HFF-Myc (cell line): ENCODE results near the gene DVL2.
"Not testable (repeated sequence)": the region's sequence is repeated elsewhere in the genome, so short reads cannot be mapped to it uniquely, and the experiment has no call there.

Experiments
- DNase-seq: peaks from one replicate; pipeline ENCODE4 v3.0.0-alpha.2; 2011; ENCODE audit warnings: low read depth; ENCODE audit errors: extremely low read depth
- H3K4me3 ChIP-seq: replicated peaks from 2 replicates; pipeline ENCODE4 v1.5.1; 2011; ENCODE audit warnings: low read depth, mild to moderate bottlenecking, control low read depth, low read length
- TF ChIP-seq, protein P1 (sequence below): IDR thresholded peaks from 2 replicates; pipeline ENCODE4 v1.5.1; 2012; ENCODE audit warnings: mild to moderate bottlenecking, low read depth, low read length, control low read depth; ENCODE audit errors: missing control alignments

The DVL2 gene

DNA sequence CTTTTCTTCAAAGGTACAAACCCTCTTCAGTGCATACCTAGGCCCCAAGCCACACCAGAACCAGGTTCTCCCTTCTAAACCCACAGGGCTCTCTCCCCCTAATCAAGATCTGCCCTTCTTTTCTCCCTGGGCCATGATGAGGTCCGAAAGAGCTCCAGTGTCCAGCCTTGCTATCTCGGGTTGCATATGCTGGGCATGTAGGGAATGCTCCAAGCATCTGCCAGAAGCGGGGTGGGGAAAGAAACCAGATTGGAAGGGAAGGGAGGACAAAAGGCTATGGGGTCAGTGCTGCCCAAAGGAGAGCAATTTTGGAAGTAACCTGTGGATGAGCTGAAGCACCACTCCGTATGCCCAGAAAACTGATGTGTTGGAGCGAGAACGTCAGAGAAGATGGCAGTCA, 14.9 kb upstream of the DVL2 start:
- no peak for DNase-seq
- TF ChIP-seq, protein P1, sequence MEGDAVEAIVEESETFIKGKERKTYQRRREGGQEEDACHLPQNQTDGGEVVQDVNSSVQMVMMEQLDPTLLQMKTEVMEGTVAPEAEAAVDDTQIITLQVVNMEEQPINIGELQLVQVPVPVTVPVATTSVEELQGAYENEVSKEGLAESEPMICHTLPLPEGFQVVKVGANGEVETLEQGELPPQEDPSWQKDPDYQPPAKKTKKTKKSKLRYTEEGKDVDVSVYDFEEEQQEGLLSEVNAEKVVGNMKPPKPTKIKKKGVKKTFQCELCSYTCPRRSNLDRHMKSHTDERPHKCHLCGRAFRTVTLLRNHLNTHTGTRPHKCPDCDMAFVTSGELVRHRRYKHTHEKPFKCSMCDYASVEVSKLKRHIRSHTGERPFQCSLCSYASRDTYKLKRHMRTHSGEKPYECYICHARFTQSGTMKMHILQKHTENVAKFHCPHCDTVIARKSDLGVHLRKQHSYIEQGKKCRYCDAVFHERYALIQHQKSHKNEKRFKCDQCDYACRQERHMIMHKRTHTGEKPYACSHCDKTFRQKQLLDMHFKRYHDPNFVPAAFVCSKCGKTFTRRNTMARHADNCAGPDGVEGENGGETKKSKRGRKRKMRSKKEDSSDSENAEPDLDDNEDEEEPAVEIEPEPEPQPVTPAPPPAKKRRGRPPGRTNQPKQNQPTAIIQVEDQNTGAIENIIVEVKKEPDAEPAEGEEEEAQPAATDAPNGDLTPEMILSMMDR: no peak
- H3K4me3 ChIP-seq: peak overlapping the region; percentile 96

DNA sequence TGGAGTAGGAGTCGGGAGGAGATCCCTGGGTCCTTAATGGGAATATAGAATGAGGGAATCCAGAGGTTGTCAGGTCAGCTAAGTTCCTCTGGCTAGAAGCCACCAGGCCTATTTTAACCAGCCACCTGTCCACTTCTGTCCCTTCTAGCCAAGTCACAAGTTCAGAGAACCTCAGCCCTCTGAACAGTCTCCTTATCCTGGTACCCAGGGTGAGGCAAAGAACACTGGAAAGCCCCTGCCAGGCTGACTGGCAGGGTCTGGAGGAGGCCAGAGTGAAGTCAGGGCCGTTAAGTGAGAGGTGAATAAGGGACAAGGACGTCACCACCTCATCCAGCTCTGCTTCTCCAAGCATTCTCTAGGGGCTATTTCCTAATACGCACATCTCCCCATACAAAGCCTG, 14.5 kb upstream of the DVL2 start:
- TF ChIP-seq, protein P1: no peak
- H3K4me3 ChIP-seq: peak overlapping the region; percentile 96
- no peak for DNase-seq

DNA sequence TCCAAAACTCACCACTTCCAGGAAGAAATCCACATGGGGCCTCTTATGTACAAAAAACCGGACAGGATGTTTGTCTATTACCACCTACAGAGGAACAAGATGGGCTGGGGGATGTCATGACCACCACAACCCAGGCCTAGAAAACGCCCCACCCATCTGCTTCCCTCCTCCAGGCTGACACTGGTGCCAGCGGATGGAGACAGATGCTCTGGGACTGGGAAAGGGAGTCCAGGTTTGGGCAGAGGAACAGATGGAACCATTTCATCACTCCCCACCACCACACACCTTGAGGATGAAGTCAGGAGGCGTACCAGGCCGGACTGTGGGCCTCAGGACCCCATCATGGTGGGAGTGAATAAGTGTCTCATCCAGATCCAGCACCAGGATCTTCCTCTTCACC, 12.5 kb upstream of the DVL2 start:
- H3K4me3 ChIP-seq: no peak overlapping the region
- no peak for DNase-seq
- TF ChIP-seq, protein P1: no peak

DNA sequence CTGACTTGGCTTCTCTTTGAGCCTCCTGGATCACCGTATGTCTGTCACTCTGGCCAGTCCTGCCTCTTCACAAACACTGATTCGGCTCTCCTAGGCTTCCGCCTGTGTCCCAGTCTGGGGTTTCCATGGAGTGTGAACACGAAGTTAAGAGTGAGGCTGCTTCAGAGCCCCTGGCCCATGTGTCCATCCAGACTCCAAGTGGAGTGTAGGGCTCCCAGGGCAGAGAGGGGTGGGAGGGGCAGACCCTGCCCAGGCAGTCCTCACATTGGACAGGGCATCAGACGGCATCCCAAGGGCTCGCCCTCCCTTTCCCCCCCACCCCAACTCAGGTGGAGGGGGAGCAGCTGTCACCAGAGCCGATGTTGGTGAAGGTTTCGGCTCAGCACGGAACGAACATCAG, 9.5 kb upstream of the DVL2 start:
- not testable (repeated sequence) for DNase-seq, H3K4me3 ChIP-seq

DNA sequence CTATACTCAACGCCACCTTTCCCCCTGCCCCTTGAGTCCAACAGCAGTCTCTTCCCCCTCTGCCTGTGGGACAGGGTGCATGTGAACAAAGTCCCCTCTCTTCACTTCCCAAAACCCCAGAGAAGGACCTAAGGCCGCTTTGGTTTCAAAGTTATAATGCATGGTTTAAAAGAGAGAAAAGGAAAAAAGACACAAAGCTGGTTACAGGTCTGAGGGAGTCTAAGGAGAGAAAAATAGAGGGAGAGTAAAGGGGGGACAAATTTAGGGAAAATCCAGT, 9.1 kb upstream of the DVL2 start:
- no peak for DNase-seq
- TF ChIP-seq, protein P1: no peak
- peak overlapping the region; percentile 59 for H3K4me3 ChIP-seq

DNA sequence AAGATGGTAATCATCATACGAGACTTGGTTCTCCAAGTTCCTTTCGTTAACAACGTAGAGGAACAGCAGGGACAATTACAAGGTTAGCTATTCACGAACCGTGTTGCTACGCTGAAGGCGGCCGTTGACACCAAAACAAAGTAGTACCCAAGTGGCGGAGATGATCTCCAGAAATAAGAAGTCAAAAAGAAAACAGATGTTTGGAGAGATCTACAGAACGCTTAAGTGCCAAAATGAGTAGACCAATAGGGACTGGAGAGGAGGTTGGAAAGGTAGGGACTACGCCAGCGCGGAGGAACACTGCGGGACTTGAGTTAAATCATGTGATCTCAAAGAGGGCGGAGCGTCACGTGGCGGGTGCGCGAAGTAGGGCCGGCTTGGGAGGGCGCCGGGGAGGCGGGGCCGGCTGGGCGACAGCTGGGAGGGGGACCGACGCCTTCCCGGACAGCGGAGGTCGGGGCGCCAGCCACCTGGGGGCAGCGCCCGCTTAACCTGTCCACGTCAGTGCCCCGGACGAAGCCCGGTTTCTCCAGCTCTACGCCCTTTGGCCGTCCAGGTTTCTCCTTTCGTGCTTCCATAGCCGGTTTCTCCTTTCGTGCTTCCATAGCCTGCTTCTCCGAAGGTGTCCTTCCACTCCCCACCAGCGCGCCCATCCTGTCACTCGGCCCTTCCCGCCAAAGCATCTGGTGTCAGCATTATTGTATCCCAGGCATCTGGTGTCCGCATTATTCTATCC, 8.6 kb upstream of the DVL2 start:
- TF ChIP-seq, protein P1: no peak
- H3K4me3 ChIP-seq: peak overlapping the region; percentile 59
- DNase-seq: peak; percentile 90

DNA sequence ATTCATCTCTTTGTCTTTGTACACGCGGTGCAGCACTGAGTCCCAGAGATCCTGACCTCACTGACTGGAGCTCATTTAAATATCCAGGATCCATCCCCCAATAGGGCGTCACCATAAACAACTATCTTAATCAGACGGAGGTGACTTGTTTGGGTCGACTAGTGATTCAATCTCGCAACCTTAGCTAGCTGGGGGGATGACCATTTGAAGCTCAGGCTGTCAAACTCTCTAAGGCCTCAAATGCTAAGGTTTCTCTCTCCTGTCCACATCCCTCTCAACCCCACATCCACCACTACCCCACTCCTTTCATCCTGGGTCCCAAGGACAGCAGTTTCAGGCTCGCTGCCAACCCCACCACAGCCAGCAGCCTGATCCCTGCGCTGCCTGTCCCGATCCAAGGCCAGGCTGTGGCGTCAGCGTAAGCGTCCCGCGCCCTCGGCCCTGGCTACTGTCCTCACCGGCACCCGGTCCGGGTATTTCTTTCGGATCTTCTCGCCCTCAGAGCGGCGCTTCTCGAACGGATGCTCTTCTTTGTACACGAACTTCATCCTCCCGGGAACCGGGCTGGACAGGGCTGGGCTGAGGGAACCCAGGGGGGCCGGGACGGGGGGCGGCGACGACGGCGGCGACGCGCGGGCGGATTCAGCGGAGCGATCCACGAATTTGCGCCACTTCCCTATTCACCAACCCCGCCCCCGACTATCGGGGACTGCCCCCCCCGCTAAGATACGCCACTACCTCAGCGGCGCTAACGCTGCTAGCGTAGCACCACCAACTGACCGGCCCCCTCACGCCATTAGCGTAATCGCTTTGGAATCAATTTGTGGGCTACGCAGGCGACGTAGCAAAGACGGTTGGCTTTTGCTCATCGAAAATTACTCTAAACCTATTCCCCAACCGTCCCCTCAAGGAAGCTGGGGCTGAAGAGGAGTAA, 7.7 kb upstream of the DVL2 start, which contains the start of gene GABARAP:
Gene GABARAP, minus strand, starts transcription at position 667 of the 934 bp plus-strand sequence. Its CDS starts 119 bp downstream, at position 548.
- no peak for DNase-seq
- TF ChIP-seq, protein P1: no peak
- H3K4me3 ChIP-seq: peak within 1 kb of the TSS; percentile 59
